Tibial artery (tissue), 4 donors: Measurements from ENCODE around the gene BIN2.
"Not testable (repeated sequence)": the region's sequence is repeated elsewhere in the genome, so short reads cannot be mapped to it uniquely, and the experiment has no call there.

Source experiments
- DNase-seq, 2 donors: peaks; one replicate each; pipeline ENCODE4 v3.0.0-alpha.2; 2019
- H3K27ac ChIP-seq, 2 donors: fragments of 200-600 bp; sonication (generic) in 1 of 2; 1 replicate in 1 of 2; 2 replicates in 1 of 2; pipeline ENCODE4 v1.5.1; 2018 to 2019; ENCODE audit warnings: mild to moderate bottlenecking in 1 of 2
- H3K27me3 ChIP-seq, 2 donors: fragments of 200-600 bp; sonication (generic) in 1 of 2; one replicate each; pipeline versions ENCODE4 v1.5.1 to v1.6.0; 2016 to 2019
- H3K36me3 ChIP-seq, 3 donors: fragments of 200-600 bp; sonication (generic) in 2 of 3; one replicate each; pipeline ENCODE4 v1.5.1; 2016 to 2019; ENCODE audit warnings: mild to moderate bottlenecking in 2 of 3
- H3K4me1 ChIP-seq, 4 donors: fragments of 200-600 bp; sonication (generic) in 2 of 4; 1 replicate in 3 of 4; 2 replicates in 1 of 4; pipeline ENCODE4 v1.5.1; 2016 to 2019
- H3K4me3 ChIP-seq, 2 donors: fragments of 200-600 bp; sonication (generic) in 1 of 2; 1 replicate in 1 of 2; 2 replicates in 1 of 2; pipeline ENCODE4 v1.5.1; 2018 to 2019; ENCODE audit warnings: mild to moderate bottlenecking in 2 of 2
- H3K9me3 ChIP-seq, 3 donors: fragments of 200-600 bp; sonication (generic) in 1 of 3; one replicate each; pipeline ENCODE4 v1.5.1; 2016 to 2019
- intact Hi-C: fragments of 100-400 bp; cut with DNase I; formaldehyde crosslinking; loops from one replicate; pipeline ENCODE4 v1.15.0; 2023; ENCODE audit warnings: low total_unique reads
- TF ChIP-seq, protein P1 (sequence below), 2 experiments: fragments of 200-600 bp in 1 of 2; fragments of 450-650 bp in 1 of 2; IDR thresholded peaks; one replicate each; pipeline ENCODE4 v1.5.1; 2017 to 2019; ENCODE audit warnings: antibody characterized with exemption in 2 of 2, mild to moderate bottlenecking in 1 of 2, moderate library complexity in 1 of 2

Gene BIN2

DNA sequence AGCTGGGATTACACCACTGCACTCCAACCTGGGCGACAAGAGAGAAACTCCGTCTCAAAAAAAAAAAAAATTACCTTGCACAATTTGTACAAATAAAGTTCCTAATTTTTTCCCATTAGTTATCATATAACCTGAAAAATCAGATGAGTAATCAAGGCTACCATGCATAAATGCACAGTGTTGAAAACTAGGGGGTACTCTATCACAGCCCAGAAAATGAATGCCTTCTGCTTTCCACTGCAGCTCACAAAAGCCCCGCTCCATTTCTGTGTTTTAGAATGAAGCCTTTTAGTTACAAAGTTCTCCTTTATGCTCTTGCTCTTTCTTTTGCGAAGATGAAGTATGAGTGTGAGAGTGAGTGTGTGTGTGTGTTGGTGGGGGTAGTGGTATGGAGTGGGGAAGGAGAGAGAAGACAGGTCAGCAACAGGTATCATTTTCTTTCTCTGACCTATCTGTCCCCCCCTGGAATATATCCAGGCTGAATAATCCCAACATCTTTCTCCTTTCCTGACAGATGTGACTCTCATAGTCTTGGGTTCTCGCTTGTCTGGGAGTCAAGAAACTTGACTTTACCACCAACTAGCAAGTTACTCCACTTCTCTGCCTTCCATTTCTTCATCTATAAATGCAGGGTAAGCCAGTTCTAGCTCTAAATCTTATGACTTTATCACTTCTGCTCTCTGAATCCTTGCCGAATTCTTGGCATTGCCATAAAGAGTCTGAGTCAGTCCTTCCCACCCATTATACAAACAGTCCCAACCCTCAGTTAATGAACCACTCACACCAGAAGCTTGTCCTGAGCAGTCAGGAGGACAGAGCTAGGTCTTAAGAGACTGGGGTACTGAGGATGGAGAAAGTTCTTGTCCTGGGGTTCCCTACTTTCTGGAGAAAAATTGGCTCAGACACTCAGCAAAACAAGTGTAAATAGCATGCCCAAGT, 16.1 kb downstream of the BIN2 start:
- Histone ChIP-seq H3K36me3 (no peaks in the 10 kb centered on the region), H3K27ac (no peak overlapping the region), H3K9me3 (no peaks in the 10 kb centered on the region), H3K4me1 (no peaks in the 10 kb centered on the region), H3K27me3 (peaks cover 0 to 3% of the 10 kb centered on the region in 2 donors), H3K4me3 (no peak overlapping the region)
- no peak for DNase-seq
- intact Hi-C loops: no loop called here
- TF ChIP-seq, protein P1, sequence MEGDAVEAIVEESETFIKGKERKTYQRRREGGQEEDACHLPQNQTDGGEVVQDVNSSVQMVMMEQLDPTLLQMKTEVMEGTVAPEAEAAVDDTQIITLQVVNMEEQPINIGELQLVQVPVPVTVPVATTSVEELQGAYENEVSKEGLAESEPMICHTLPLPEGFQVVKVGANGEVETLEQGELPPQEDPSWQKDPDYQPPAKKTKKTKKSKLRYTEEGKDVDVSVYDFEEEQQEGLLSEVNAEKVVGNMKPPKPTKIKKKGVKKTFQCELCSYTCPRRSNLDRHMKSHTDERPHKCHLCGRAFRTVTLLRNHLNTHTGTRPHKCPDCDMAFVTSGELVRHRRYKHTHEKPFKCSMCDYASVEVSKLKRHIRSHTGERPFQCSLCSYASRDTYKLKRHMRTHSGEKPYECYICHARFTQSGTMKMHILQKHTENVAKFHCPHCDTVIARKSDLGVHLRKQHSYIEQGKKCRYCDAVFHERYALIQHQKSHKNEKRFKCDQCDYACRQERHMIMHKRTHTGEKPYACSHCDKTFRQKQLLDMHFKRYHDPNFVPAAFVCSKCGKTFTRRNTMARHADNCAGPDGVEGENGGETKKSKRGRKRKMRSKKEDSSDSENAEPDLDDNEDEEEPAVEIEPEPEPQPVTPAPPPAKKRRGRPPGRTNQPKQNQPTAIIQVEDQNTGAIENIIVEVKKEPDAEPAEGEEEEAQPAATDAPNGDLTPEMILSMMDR (IDR thresholded peaks at IDR 0.05): no peak

DNA sequence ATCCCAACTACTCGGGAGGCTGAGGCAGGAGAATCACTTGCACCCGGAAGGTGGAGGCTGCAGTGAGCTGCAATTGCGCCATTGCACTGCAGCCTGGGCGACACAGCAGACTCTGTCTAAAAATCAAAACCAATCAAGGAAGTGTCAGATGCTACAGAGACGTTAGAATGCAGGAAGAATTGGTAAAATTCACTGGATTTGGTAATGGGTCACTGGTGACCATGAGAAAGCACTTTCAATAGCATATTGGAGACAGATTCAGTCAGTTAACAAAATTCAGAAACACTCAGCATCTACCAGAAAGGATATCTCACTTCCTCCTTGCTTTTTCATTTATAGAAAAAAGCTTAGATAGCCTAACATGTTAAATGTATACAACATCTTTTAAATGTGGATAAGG, 17.5 kb downstream of the BIN2 start:
- intact Hi-C loops: no loop called here
- TF ChIP-seq, protein P1 (IDR thresholded peaks at IDR 0.05): no peak
- no peaks in the 10 kb centered on the region for H3K4me1 ChIP-seq
- no peaks in the 10 kb centered on the region for H3K36me3 ChIP-seq
- H3K4me3 ChIP-seq: no peak overlapping the region
- no peak for DNase-seq
- no peaks in the 10 kb centered on the region for H3K9me3 ChIP-seq
- H3K27me3 ChIP-seq: peaks cover 0 to 3% of the 10 kb centered on the region in 2 donors
- H3K27ac ChIP-seq: no peak overlapping the region

DNA sequence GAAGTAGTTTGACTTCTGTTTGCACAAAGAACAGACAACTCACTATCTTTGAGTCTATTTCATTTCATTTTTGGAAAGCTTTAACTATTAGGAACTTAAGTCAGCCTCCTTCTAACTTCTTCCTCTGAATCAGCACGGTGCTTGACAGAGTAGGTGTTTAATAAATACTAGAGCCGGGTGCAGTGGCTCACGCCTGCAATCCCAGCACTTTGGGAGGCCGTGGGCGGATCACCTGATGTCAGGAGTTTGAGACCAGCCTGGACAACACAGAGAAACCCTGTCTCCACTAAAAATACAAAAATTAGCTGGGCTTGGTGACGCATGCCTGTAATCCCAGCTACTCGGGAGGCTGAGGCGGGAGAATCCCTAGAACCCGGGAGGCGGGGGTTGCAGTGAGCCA, 23.2 kb downstream of the BIN2 start:
- DNase-seq, intact Hi-C loops, H3K36me3 ChIP-seq: not testable (repeated sequence)

DNA sequence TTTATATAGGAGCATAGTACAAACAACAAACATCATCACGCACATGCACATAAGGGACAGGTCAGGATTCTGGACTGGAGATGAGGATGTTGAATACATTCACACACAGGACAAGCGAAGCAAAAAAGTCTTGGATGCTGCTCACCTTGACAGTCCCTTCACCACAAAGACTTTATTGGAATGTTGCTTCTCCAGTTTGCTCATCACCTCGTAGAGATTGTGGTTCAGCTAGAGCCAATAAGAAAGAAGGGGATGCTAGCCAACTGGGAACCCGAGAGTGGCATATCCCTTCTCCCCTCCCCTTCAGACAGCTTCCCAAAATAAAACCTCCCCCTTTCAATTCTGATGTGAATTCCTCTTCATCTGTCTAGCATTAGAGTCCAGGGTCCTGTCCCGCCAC, 28.3 kb downstream of the BIN2 start:
- Histone ChIP-seq H3K36me3 (no peaks in the 10 kb centered on the region), H3K27ac (no peak overlapping the region), H3K4me3 (no peak overlapping the region), H3K27me3 (no peaks in the 10 kb centered on the region), H3K4me1 (no peaks in the 10 kb centered on the region), H3K9me3 (no peaks in the 10 kb centered on the region)
- no peak for DNase-seq
- TF ChIP-seq, protein P1 (IDR thresholded peaks at IDR 0.05): no peak
- intact Hi-C loops: no loop called here

More for the DNA sequence above, 23.2 kb downstream of the BIN2 start:
- not testable (repeated sequence) for H3K4me3 ChIP-seq, H3K27ac ChIP-seq, H3K4me1 ChIP-seq, H3K27me3 ChIP-seq, H3K9me3 ChIP-seq

DNA sequence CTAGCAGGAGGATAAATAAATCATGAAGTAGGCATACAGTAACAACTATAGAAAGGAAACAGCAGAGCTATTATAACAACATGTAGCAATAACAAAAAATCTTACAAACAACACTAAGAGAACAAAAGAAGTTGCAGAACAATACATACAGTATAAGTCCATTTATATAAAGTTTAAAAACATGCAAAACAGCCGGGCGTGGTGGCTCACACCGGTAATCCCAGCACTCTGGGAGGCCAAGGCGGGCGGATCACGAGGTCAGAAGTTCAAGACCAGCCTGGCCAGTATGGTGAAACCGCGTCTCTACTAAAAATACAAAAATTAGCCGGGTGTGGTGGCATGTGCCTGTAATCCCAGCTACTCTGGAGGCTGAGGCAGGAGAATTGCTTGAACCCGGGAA, 29.9 kb downstream of the BIN2 start:
- DNase-seq, H3K4me1 ChIP-seq, H3K27ac ChIP-seq, H3K27me3 ChIP-seq, H3K4me3 ChIP-seq, H3K9me3 ChIP-seq, H3K36me3 ChIP-seq, intact Hi-C loops: not testable (repeated sequence)

DNA sequence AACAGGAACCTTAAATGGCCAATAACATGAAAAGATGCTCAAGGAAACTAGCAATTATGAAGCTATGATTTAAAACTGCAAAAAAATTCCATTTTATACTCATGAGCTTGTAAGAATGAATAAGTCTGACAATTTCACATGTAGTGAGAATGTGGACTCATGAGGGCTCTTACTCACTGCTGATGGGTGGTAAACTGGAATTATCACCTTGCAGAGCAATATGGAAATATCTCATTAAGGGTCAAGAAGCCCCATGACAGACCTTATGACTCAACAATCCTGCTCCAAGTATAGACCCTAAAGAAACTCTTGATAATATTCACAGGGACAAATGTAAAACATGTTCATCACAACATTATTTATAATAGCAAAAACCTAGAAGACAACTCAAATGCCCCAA, 30.3 kb downstream of the BIN2 start:
- Histone ChIP-seq H3K4me3 (no peak overlapping the region), H3K4me1 (no peaks in the 10 kb centered on the region), H3K27ac (no peak overlapping the region), H3K27me3 (no peaks in the 10 kb centered on the region), H3K36me3 (no peaks in the 10 kb centered on the region), H3K9me3 (no peaks in the 10 kb centered on the region)
- TF ChIP-seq, protein P1 (IDR thresholded peaks at IDR 0.05): no peak
- intact Hi-C loops: no loop called here
- DNase-seq: no peak

DNA sequence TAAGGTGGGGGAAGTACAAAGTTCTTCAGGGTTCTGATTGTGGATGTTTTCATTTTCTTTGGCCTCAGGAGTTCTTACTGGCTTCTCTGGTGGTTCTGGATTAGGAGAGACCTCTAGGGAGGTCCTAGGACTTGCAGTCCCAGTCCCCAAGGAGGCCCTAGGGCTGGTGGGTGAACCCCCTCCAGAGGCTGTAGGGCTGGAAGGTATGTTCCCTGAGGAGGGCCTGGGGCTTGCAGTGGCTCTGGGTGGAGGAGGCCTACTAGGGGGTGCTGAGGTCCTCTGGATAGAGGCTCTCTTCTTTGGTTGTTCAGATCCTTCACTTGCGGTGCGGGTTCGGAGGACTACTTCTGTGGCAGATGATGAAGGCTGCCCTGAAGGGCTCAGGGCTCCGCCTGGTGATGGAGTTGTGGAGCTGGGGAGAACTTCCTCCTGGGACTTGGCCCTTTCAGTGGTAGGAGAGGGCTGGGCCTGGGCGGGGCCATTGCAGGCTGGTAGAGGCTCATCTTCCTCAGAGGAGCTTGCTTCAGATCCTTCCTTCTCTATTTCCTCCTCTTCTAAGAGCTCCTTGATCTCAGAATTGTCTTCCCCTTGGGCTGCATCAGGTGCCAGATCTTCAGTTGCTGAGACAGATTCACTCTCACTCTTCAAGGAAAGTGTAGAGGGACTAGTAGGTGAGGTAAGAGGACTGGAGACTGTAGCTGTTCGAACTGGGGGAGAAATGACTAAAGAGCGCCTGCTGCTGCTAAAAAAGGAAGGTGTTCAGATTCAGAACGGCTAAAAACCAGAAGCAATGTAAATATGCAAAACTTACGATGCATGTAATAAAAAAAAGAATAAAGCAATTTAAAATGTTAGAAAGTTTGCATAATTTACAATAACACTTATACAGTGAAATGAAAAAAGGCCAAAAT, 32.1 kb downstream of the BIN2 start:
- intact Hi-C loops, H3K4me3 ChIP-seq, H3K36me3 ChIP-seq, H3K27me3 ChIP-seq, H3K4me1 ChIP-seq, H3K27ac ChIP-seq, H3K9me3 ChIP-seq: not testable (repeated sequence)
- peak; percentile 64 to 78 for DNase-seq
